ENCODE results near the gene FOXC1. TPM values are rescaled to one million over a fixed set of nuclear protein-coding genes. Genes with fewer than 3 reads are reported as not detected.

FOXC1 gene
- total RNA-seq, 2 experiments from 2014 or later = not detected

DNA sequence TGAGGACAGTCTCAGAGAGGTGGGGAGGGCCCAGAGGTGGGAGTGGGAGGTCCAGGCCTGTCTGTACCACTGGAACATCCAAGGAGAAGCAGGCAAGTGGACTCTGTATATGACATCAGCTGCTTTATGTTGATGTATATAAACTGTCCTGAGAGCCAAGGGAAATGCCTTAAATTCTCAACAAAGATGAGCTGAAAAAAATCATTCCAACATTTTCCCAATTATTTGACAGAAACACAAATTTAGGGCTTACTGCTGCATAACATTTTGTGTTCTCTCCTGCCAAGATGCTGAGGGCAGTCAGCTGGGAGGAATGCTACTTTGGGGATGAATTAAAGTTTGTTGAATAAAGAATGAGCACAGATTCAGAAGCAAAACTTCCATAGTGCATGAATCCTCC is 52.8 kb downstream of the FOXC1 start:
- no peak for DNase-seq (ENCODE audit: low spot score)
- Histone ChIP-seq H3K27ac (ENCODE audit: low read depth, low read length, poor library complexity, severe bottlenecking) (no peak overlapping the region), H3K79me2 (ENCODE audit: insufficient read depth, low read depth, low read length) (no peaks in the 10 kb centered on the region), H3K4me2 (ENCODE audit: low read length) (no peak overlapping the region), H2AFZ (ENCODE audit: low read length) (no peak overlapping the region), H3K9me2 (ENCODE audit: insufficient read depth, low read length) (no peaks in the 10 kb centered on the region), H4K20me1 (ENCODE audit: insufficient read depth, low read length) (peaks cover 6% of the 10 kb centered on the region; the same call in 1 of the 2 replicates), H3K9me3 (ENCODE audit: low read length) (no peaks in the 10 kb centered on the region), H3K4me1 (ENCODE audit: insufficient read depth, low read length, poor library complexity, severe bottlenecking) (peaks cover 16% of the 10 kb centered on the region), H3K4me3 (ENCODE audit: low read depth, low read length, poor library complexity, severe bottlenecking) (no peak overlapping the region), H3K36me3 (ENCODE audit: insufficient read depth, low read length) (no peaks in the 10 kb centered on the region)
- intact Hi-C loops (cut with micrococcal nuclease; ENCODE audit: unreplicated experiment) = no loop called here
- BruUV-seq (replicated peaks) = no TSS peak
- TF ChIP-seq EZH2phosphoT487 (IDR thresholded peaks at IDR 0.05; ENCODE audit: borderline replicate concordance, low read depth, low read length) = no peak
- no peak for TF ChIP-seq CTCF (conservative IDR thresholded peaks at IDR 0.05; ENCODE audit: low read length)
- POLR2A ChIA-PET = no interaction called here
- CTCF ChIA-PET (ENCODE audit: unreplicated experiment) = no interaction called here

Other genes with a start within 250 kb of the FOXC1 start
- gene FOXF2, start 220.3 kb upstream of the FOXC1 start, total RNA-seq (2014; rRNA removed; shearing (Covaris generic)) = not detected in 2 replicates
- not detected in 2 replicates for gene FOXF2, start 220.3 kb upstream of the FOXC1 start, total RNA-seq (2022)